Activated T-cell treated with anti-CD3 and anti-CD28 coated beads, Interleukin-2, amount 50 U/mL, for 24 hours (primary cell): ENCODE data around the gene CTTNBP2.

Experiments
- DNase-seq: peaks from one replicate; pipeline ENCODE4 v3.0.0-alpha.2; 2020
- H3K27ac Mint-ChIP-seq: 2 replicates; pipeline ENCODE4 v1.8.0; 2020; ENCODE audit warnings: mild to moderate bottlenecking, mixed read lengths
- H3K27me3 Mint-ChIP-seq: 2 replicates; pipeline ENCODE4 v1.8.0; 2020; ENCODE audit warnings: mixed read lengths
- H3K36me3 Mint-ChIP-seq: 2 replicates; pipeline ENCODE4 v1.8.0; 2020; ENCODE audit warnings: low read depth, mixed read lengths
- H3K4me1 Mint-ChIP-seq: 2 replicates; pipeline ENCODE4 v1.8.0; 2020; ENCODE audit warnings: low read depth, mixed read lengths
- H3K4me3 Mint-ChIP-seq: 2 replicates; pipeline ENCODE4 v1.8.0; 2020; ENCODE audit warnings: mild to moderate bottlenecking, moderate library complexity, mixed read lengths
- H3K9me3 Mint-ChIP-seq: 2 replicates; pipeline ENCODE4 v1.8.0; 2020; ENCODE audit warnings: mixed read lengths

CTTNBP2 gene

DNA sequence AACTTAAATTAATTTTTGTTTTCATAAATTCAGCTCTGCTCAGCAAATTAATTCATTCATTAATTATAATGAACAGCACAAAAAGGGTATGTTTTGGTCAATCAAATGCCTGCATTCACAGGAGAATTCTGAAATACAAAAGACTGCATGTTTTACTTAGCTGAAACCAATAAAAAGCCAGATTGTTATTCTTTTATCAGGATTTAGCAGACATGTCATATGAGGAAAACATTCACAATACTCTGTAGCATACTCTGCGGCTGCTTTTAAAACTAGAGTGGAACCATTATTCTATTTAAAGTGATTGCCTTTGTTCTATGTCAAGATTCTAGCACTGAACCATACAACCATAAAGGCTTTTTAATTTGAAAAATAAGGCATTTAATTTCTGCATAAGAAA lies 19.1 kb downstream of the CTTNBP2 start:
- no peaks in the 10 kb centered on the region for H3K4me1 Mint-ChIP-seq
- H3K27ac Mint-ChIP-seq = no peak overlapping the region
- H3K36me3 Mint-ChIP-seq = no peaks in the 10 kb centered on the region
- H3K9me3 Mint-ChIP-seq = no peaks in the 10 kb centered on the region
- DNase-seq = no peak
- H3K27me3 Mint-ChIP-seq = peaks cover 8% of the 10 kb centered on the region
- no peak overlapping the region for H3K4me3 Mint-ChIP-seq

DNA sequence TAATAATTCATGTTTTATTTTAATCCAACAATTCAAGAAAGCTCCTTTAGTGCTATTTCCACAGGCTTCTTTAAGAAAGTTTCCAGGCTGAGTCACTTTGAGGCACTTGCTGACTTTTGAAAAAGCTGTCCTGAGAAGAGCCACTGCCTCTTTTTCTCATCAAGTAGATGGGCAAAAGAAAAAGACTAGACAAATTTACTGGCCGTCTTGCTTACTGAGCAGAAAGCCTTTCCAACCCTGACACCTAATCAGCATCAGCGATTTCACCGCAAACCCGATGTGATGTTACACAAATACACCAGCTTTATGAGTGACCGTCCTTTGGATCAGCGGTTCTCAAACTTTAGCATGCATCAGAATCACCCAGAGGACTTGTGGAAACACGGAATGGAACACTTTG lies 24.3 kb downstream of the CTTNBP2 start:
- no peaks in the 10 kb centered on the region for H3K36me3 Mint-ChIP-seq
- H3K4me1 Mint-ChIP-seq = no peaks in the 10 kb centered on the region
- DNase-seq = no peak
- no peak overlapping the region for H3K27ac Mint-ChIP-seq
- H3K4me3 Mint-ChIP-seq = no peak overlapping the region
- H3K27me3 Mint-ChIP-seq = peaks cover 8% of the 10 kb centered on the region
- no peaks in the 10 kb centered on the region for H3K9me3 Mint-ChIP-seq

DNA sequence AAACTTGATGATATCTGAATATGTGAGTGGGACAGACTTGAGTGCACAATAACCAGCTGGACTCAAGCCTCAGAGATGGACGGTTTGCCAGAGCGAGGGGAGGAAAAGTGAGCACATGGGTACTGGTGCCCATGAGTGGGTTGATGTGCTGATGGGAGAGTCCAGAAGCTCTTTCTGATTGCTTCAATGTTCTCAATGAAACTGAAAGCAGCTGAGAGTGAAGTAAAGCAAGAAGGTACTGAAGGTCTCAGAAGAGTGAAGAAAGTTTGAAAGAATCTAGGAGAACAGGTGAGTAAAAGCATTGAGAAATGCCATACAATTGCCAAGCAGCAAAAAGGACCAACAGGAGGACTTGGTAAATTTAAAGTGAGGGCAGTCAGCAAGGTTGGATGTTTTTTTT lies 28.6 kb downstream of the CTTNBP2 start:
- no peak for DNase-seq
- H3K4me1 Mint-ChIP-seq = no peaks in the 10 kb centered on the region
- H3K27ac Mint-ChIP-seq = no peak overlapping the region
- no peak overlapping the region for H3K4me3 Mint-ChIP-seq
- peaks cover 2% of the 10 kb centered on the region for H3K9me3 Mint-ChIP-seq
- no peaks in the 10 kb centered on the region for H3K36me3 Mint-ChIP-seq
- H3K27me3 Mint-ChIP-seq = peaks cover 3% of the 10 kb centered on the region

DNA sequence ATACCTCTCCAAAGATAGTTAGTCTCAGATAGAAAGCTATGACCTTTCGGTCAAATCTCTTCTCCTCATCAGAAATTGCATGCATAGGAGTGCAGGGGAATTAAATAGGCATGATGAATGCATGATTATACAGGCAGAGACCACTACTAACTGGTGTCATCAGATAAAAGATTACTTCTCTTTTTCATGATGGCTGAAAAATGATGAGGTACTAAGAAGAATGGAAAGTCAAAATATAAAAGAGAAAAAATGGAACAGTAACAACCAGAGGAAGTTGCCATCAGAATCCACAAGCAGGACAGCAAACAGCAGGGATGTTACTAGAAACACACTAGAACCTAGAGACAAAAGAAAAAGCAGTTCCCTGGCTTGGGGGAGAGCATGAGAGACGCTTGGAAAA lies 31.6 kb downstream of the CTTNBP2 start:
- H3K4me1 Mint-ChIP-seq = no peaks in the 10 kb centered on the region
- H3K36me3 Mint-ChIP-seq = no peaks in the 10 kb centered on the region
- H3K27ac Mint-ChIP-seq = no peak overlapping the region
- no peak for DNase-seq
- H3K27me3 Mint-ChIP-seq = no peaks in the 10 kb centered on the region
- H3K9me3 Mint-ChIP-seq = peaks cover 2% of the 10 kb centered on the region
- no peak overlapping the region for H3K4me3 Mint-ChIP-seq

DNA sequence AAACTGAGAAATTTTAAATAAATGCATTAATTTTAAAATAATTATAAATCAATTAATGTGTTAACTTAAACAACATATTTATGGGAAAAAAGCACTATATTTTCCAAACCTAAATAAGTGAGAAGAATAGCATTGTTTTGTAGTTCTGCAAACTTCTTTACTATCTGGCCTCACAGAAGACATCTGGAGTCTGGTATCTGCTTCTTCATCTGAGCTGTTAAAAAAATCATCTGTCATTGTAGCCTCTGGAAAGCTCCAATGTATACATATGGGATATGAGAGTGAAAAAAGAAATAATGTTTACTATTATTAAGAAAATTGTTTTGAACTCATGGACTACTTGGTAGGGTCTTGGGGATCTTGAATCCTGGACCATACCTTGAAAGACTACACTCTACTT lies 32.2 kb downstream of the CTTNBP2 start:
- no peaks in the 10 kb centered on the region for H3K4me1 Mint-ChIP-seq
- H3K27ac Mint-ChIP-seq = no peak overlapping the region
- H3K36me3 Mint-ChIP-seq = no peaks in the 10 kb centered on the region
- H3K4me3 Mint-ChIP-seq = no peak overlapping the region
- H3K9me3 Mint-ChIP-seq = peaks cover 2% of the 10 kb centered on the region
- no peaks in the 10 kb centered on the region for H3K27me3 Mint-ChIP-seq
- DNase-seq = no peak

DNA sequence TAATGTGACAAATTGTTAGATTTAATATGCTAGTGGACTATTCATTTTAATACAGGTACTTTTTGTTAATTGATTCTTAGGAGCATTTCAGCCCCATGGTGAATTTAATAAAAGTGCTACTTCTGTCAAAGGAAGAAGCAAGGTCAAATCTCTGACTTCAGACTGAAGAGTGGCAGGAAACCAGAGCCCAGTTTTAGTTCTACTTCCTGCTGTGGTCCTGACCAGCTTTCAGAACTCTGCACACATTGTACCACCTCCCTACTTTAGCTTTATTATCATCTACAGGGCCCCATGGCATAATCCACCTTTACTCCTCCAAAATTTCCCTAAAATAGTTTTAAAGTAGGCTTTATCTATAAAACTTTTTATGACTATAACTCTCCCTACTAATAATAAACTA lies 33.7 kb downstream of the CTTNBP2 start:
- Mint-ChIP-seq H3K9me3 (peaks cover 2% of the 10 kb centered on the region), H3K27ac (no peak overlapping the region), H3K4me3 (no peak overlapping the region), H3K4me1 (no peaks in the 10 kb centered on the region), H3K36me3 (no peaks in the 10 kb centered on the region), H3K27me3 (no peaks in the 10 kb centered on the region)
- DNase-seq = no peak

DNA sequence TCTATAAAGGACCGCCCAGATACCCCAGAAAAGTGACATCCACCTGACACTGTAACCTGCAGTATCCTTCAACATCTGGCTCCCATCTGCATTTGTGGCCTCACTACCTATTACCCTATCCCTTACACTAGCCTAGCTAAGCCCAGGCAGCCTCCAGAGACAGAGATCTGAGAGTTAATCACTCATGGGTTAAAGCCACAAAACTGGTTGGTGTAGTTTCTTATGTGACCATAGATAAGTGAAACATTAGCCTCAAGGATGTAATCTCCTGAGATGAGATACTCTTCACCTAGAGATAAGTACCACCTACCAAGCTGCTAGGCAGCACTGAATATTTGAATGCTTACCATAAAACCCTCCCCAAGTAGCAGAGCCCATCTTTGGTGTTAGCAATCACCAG lies 35.4 kb downstream of the CTTNBP2 start:
- Mint-ChIP-seq H3K27me3 (no peaks in the 10 kb centered on the region), H3K4me3 (no peak overlapping the region), H3K36me3 (no peaks in the 10 kb centered on the region), H3K4me1 (no peaks in the 10 kb centered on the region), H3K27ac (no peak overlapping the region), H3K9me3 (no peaks in the 10 kb centered on the region)
- DNase-seq = no peak

DNA sequence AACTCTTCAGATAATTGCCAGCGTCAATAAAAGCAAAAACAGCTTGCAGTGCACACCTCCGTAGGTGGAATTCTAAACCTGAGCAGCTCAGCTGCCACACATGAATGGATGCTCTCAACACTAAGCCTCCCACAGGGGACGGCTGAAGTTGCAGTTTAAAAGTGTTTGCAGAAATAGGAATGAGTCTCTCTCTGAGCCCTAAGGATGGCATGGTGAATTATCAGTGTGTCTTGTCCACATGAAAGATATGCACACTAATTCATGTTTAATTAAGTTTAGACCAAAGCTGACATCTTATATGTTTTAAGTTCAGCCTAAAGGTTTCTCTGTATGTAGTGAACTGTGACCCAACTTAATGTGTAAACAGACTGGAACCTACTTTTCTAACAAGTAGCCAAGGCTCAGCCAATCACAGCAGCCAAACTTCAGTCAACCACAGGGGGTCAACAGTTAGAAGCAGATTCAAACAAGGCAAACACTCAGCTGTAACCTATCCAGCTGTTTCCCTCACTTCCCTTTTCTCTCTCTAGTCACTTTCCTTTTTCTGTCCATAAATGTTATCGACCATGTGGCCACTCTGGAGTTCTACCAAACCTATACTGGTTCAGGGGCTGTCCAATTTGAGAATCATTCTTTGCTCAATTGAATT lies 38.1 kb downstream of the CTTNBP2 start:
- no peak overlapping the region for H3K27ac Mint-ChIP-seq
- H3K9me3 Mint-ChIP-seq = no peaks in the 10 kb centered on the region
- no peak overlapping the region for H3K4me3 Mint-ChIP-seq
- H3K36me3 Mint-ChIP-seq = no peaks in the 10 kb centered on the region
- no peaks in the 10 kb centered on the region for H3K27me3 Mint-ChIP-seq
- no peak for DNase-seq
- H3K4me1 Mint-ChIP-seq = no peaks in the 10 kb centered on the region

DNA sequence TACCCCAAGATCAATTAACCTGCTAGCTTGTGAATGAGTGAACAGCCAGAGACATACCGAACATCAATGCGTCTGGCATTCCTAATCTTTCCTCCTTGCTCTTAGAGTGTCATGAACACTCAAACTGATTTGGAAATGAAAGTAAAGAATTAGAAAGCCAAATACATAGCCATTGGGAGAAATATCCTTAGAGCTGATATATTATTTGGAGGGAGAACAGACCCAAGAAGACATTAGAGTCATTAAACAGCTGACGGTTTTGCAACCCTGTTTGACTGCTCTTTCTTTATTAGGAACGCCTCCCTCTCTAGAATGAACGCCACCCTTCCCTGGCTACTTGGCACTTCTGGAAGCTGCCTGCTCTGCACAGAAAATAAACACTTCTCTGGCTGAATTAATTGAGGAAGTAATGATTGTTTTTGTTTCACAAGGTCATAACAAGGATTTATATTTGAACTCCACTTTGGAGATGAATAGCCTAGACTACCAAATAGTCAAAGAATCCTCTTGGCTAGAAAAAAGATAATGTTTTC lies 42.8 kb downstream of the CTTNBP2 start:
- H3K27me3 Mint-ChIP-seq = no peaks in the 10 kb centered on the region
- H3K36me3 Mint-ChIP-seq = no peaks in the 10 kb centered on the region
- H3K4me3 Mint-ChIP-seq = no peak overlapping the region
- DNase-seq = no peak
- no peaks in the 10 kb centered on the region for H3K4me1 Mint-ChIP-seq
- no peaks in the 10 kb centered on the region for H3K9me3 Mint-ChIP-seq
- H3K27ac Mint-ChIP-seq = no peak overlapping the region

DNA sequence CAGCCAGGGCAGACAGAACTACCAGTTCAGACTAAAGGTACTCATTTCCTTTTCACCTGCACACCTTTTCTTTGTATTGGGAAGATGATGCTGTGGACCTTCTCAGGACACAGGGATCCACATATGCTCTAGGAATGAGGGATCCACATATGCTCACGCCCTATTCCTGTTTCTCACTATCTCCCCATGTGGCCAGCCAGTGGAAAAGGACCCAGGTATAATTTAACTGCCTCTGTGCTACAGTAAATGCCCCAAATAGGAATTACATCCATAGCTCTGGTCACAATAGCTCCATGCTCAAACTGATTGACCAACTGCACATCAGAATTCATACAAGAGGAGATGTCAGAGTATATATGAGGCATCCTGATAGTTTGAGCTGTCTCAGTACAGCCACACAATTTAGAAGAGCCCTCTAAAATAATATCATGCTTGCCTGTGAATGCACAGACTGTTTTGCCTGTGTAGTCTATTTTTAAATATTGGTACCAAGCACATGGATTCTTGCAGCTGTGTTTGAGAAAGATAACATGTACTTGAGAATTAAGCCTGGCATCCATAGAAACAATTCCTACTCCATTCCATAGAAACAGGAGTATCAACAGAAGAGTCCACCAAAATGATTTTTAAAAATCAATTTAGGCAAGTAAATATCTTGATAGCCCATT lies 43.7 kb downstream of the CTTNBP2 start:
- no peaks in the 10 kb centered on the region for H3K36me3 Mint-ChIP-seq

DNA sequence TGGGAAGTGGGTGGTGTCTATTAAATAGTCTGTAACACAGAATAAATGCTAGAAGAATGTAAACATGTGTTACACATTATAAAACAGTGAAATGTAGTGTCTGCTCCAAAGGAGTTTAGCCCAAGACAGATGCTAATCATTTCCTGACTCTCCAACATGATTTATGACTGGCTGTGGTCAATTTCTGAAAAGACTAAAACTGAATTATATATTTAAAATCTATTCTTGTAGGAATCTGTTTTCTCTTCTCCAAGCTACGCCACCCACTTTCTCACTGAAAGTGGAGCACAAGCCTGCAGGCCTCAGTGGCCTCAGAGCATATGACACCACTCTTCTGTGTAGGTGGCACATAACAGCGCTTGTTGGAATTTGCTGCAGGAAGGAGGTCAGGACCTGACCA lies 44.4 kb downstream of the CTTNBP2 start:
- no peak for DNase-seq
- Mint-ChIP-seq H3K27ac (no peak overlapping the region), H3K36me3 (no peaks in the 10 kb centered on the region)

More for the DNA sequence above, 43.7 kb downstream of the CTTNBP2 start:
- Mint-ChIP-seq H3K27me3 (no peaks in the 10 kb centered on the region), H3K27ac (no peak overlapping the region), H3K9me3 (no peaks in the 10 kb centered on the region), H3K4me3 (no peak overlapping the region), H3K4me1 (no peaks in the 10 kb centered on the region)
- DNase-seq = no peak

DNA sequence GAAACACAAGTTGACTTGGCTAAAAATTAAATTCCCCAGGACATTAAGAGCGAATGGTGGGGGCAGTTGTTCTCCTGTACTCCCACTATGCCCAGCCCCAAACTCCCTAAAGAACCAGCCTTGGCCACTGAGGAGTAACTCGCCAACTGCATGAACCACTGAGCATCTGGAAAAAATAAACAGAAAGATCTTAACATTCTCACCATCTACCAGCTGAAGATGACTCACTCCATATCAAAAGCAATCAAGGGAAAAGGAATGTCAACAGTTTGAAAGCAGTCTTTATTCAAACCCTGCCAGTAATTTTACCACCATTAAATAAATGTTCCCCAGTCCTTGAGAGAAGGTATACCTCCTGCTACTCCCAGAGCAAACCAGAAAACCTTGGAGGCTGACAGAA lies 45.4 kb downstream of the CTTNBP2 start:
- Mint-ChIP-seq H3K27me3 (no peaks in the 10 kb centered on the region), H3K4me1 (no peaks in the 10 kb centered on the region), H3K27ac (no peak overlapping the region), H3K36me3 (no peaks in the 10 kb centered on the region), H3K4me3 (no peak overlapping the region), H3K9me3 (no peaks in the 10 kb centered on the region)
- no peak for DNase-seq

More for the DNA sequence above, 44.4 kb downstream of the CTTNBP2 start:
- no peak overlapping the region for H3K4me3 Mint-ChIP-seq
- no peaks in the 10 kb centered on the region for H3K9me3 Mint-ChIP-seq
- H3K27me3 Mint-ChIP-seq = no peaks in the 10 kb centered on the region
- H3K4me1 Mint-ChIP-seq = no peaks in the 10 kb centered on the region

DNA sequence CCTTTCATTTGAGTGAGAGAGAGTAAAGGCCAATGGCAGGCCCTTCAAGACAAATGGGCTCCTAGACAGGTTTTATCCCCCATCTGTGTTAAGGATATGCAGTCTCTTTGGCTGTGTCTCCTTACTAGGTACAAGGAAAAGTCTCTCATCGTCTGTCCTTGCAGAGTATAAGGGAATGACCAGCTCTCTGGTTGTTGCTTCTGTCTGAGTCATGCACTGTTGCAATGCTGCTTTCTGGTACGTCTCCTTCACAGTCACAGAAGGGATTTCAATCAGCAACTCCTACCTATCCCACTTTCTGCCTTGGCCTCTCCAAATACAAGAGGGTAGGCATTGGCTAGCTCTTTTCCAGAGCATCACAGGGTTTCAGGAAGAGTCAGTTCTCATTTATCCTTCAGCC lies 48.1 kb downstream of the CTTNBP2 start:
- Mint-ChIP-seq H3K27ac (no peak overlapping the region), H3K36me3 (no peaks in the 10 kb centered on the region), H3K27me3 (no peaks in the 10 kb centered on the region), H3K4me1 (no peaks in the 10 kb centered on the region), H3K4me3 (no peak overlapping the region), H3K9me3 (no peaks in the 10 kb centered on the region)
- DNase-seq = no peak

DNA sequence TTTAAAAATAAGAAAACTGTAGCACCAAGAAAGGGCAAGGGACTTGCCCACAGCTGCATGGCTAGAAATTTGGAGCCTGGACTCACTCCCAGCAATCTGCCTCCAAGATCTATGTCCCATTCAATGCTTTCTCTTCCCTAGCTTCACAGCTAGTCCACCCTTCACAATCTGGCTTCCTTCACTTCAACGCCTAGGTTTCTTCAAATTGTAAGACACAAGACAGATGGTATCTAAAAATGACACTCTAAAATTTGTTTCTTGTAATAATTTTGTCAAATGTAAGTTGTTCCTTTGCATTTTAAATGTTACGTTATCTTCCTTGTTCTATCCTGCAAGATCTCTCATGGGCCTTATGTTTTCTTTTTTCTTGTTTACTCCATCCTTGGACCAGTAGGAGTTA lies 48.6 kb downstream of the CTTNBP2 start:
- no peak overlapping the region for H3K4me3 Mint-ChIP-seq
- no peaks in the 10 kb centered on the region for H3K4me1 Mint-ChIP-seq
- no peak overlapping the region for H3K27ac Mint-ChIP-seq
- DNase-seq = no peak
- H3K9me3 Mint-ChIP-seq = no peaks in the 10 kb centered on the region
- no peaks in the 10 kb centered on the region for H3K27me3 Mint-ChIP-seq
- no peaks in the 10 kb centered on the region for H3K36me3 Mint-ChIP-seq

DNA sequence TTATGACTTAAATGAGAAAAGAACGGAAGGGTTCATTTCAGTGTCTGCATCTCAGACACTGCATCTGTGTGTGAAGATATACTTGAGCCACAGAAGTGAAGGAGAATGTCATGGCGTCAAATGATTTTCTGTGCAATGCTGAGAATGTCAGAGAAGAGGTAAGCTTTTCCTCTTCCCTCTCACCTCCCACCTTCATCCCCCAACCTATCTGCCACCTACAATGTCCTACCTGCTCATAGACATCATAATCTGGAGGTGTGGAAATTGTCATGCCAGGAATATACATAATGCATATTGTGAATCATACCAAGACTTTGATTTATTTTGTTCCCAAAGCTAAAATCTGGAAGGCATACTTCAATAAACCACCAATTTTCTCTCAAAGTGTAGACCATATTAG lies 53.7 kb downstream of the CTTNBP2 start:
- H3K4me3 Mint-ChIP-seq = no peak overlapping the region
- H3K36me3 Mint-ChIP-seq = no peaks in the 10 kb centered on the region
- H3K27ac Mint-ChIP-seq = no peak overlapping the region
- no peaks in the 10 kb centered on the region for H3K4me1 Mint-ChIP-seq
- no peaks in the 10 kb centered on the region for H3K27me3 Mint-ChIP-seq
- no peak for DNase-seq
- no peaks in the 10 kb centered on the region for H3K9me3 Mint-ChIP-seq
